ENCODE measurements around the gene CDH8.

Gene CDH8

GRCh38 chr16:61877436-61877835, 158.8 kb downstream of the CDH8 start:
- TF ChIP-seq, protein P1, sequence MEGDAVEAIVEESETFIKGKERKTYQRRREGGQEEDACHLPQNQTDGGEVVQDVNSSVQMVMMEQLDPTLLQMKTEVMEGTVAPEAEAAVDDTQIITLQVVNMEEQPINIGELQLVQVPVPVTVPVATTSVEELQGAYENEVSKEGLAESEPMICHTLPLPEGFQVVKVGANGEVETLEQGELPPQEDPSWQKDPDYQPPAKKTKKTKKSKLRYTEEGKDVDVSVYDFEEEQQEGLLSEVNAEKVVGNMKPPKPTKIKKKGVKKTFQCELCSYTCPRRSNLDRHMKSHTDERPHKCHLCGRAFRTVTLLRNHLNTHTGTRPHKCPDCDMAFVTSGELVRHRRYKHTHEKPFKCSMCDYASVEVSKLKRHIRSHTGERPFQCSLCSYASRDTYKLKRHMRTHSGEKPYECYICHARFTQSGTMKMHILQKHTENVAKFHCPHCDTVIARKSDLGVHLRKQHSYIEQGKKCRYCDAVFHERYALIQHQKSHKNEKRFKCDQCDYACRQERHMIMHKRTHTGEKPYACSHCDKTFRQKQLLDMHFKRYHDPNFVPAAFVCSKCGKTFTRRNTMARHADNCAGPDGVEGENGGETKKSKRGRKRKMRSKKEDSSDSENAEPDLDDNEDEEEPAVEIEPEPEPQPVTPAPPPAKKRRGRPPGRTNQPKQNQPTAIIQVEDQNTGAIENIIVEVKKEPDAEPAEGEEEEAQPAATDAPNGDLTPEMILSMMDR (IDR thresholded peaks at IDR 0.05; ENCODE audit: insufficient read depth, missing control alignments): no peak
- no peak for FAIRE-seq
- no peak for DNase-seq (ENCODE audit: insufficient read length, low spot score)

DNA sequence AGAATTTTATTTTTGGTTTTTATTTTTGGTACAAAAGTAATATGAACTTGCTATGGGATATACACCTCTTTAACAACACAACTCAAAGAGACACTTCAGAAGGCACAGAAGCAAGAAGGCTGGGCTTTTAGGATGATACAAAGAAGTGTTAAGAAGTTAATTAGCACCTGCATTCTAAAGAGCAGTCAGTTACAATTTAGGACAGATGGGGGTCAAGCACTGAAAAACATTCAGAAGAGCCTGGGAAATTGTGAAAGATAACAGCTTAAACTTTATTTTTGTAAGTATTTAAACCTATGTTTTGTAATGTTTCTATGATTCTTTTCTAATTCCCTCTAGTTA, 163.5 kb downstream of the CDH8 start:
- DNase-seq (ENCODE audit: insufficient read length, low spot score): no peak
- TF ChIP-seq, protein P1 (IDR thresholded peaks at IDR 0.05; ENCODE audit: insufficient read depth, missing control alignments): no peak
- no peak for FAIRE-seq

DNA sequence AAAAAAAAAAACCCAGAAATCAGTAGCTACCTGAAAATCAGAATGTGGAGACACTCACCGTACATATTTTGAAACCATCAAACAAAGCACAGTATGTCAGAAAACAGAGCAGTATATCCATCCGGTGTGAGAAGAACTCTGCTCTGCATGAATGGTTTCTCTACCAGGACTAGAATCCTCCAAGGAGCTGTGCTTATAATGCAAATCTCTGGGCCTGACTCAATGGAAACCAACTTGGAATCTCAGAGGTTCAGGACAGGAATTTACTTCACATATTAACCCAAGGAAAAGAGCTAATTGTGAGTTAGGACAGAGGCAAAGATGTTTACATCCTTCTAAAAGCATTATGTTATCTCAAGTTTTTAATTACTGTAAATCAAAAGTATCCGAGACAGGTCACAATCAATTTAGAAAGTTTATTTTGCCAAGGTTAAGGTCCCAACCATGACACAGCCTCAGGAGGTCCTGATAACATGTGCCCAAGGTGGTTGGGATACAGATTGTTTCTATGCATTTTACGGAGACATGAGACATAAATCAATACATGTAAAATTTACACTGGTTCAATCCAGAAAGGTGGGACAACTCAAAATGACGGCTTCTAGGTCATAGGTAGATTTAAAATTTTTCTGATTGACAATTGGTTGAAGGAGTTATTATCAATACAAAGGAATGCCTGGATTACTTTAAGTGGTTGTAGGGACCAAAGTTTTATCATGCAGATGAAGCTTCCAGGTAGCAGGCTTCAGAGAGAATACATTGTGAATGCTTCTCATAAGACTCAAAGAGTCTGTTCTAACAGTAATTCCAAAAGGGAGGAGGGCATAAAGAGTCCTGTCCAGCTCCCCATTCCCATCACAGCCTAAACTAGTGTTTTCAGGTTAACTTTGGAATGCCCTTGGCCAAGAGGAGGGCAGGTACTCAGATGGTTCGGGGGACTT, 164.1 kb downstream of the CDH8 start:
- FAIRE-seq (no peak), DNase-seq (ENCODE audit: insufficient read length, low spot score) (no peak)
- TF ChIP-seq, protein P1 (IDR thresholded peaks at IDR 0.05; ENCODE audit: insufficient read depth, missing control alignments): no peak

- FAIRE-seq: no peak
Observed at GRCh38 chr16:61862221-61863155, 173.8 kb downstream of the CDH8 start.

GRCh38 chr16:61858988-61859387, 177.2 kb downstream of the CDH8 start:
- DNase-seq (ENCODE audit: insufficient read length, low spot score) (no peak), FAIRE-seq (no peak)
- TF ChIP-seq, protein P1 (IDR thresholded peaks at IDR 0.05; ENCODE audit: insufficient read depth, missing control alignments): no peak

More at GRCh38 chr16:61862221-61863155, 173.8 kb downstream of the CDH8 start:
- TF ChIP-seq, protein P1 (IDR thresholded peaks at IDR 0.05; ENCODE audit: insufficient read depth, missing control alignments): no peak
- no peak for DNase-seq (ENCODE audit: insufficient read length, low spot score)

DNA sequence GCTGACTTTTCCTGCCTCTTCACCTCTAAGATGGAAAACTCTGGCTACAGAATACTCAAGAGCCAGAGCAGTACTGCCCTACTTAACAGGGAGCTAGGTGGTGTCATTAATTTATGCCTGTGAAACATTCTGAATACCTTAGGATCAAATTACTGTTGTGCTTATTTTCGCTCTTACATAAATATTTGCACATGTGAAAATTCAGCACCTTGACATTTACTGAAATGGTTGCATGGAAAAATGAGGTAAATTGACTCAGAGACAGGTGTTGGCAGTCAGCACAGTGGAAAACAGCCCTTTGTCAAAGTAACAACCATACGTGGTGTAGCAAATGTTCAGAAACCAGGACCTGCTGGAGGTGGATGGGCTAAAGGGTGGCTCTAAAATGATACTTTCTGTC, 193.6 kb downstream of the CDH8 start:
- TF ChIP-seq, protein P1 (IDR thresholded peaks at IDR 0.05; ENCODE audit: insufficient read depth, missing control alignments): no peak
- DNase-seq (ENCODE audit: insufficient read length, low spot score): no peak
- FAIRE-seq: no peak
